ENCODE data around the gene RADIL. TPM values are rescaled to one million over a fixed set of nuclear protein-coding genes. Genes with fewer than 3 reads are reported as not detected.

RADIL gene
- total RNA-seq, 1 experiment from 2014 or later, result not detected

GRCh38 chr7:4762121-4763055 lies 121.1 kb downstream of the RADIL start:
- no peak for TF ChIP-seq CTCF (IDR thresholded peaks at IDR 0.05; ENCODE audit: unreplicated experiment)
- no TSS peak for BruUV-seq (replicated peaks)
- Mint-ChIP-seq H3K4me3 (ENCODE audit: unreplicated experiment) (no peak overlapping the region), H3K36me3 (ENCODE audit: insufficient read depth, unreplicated experiment) (peaks cover 85% of the 10 kb centered on the region), H3K4me1 (ENCODE audit: insufficient read depth, unreplicated experiment) (no peaks in the 10 kb centered on the region), H3K9me3 (ENCODE audit: unreplicated experiment) (no peaks in the 10 kb centered on the region), H3K27me3 (ENCODE audit: insufficient read depth, unreplicated experiment) (no peaks in the 10 kb centered on the region), H3K27ac (ENCODE audit: low read depth, unreplicated experiment) (no peak overlapping the region)
- intact Hi-C loops (cut with micrococcal nuclease), result no loop called here
- no peak for DNase-seq (ENCODE audit: unreplicated experiment)
- ChIA-PET POLR2A (no interaction called here), CTCF (interaction anchor here (1.0 kb wide), 1 partner anchor 131 kb away, joined by 3 read pairs; no protein-coding TSS in a partner anchor)

- POLR2A ChIA-PET, result no interaction called here
Measured at GRCh38 chr7:4760952-4761351, 122.6 kb downstream of the RADIL start.

GRCh38 chr7:4759211-4759610 lies 124.3 kb downstream of the RADIL start:
- Mint-ChIP-seq H3K4me3 (ENCODE audit: unreplicated experiment) (no peak overlapping the region), H3K9me3 (ENCODE audit: unreplicated experiment) (no peaks in the 10 kb centered on the region), H3K36me3 (ENCODE audit: insufficient read depth, unreplicated experiment) (peaks cover 94% of the 10 kb centered on the region), H3K27ac (ENCODE audit: low read depth, unreplicated experiment) (no peak overlapping the region), H3K4me1 (ENCODE audit: insufficient read depth, unreplicated experiment) (no peaks in the 10 kb centered on the region), H3K27me3 (ENCODE audit: insufficient read depth, unreplicated experiment) (no peaks in the 10 kb centered on the region)
- BruUV-seq (replicated peaks), result no TSS peak
- CTCF ChIA-PET, result no interaction called here
- POLR2A ChIA-PET, result interaction anchor here (2.3 kb wide), 1 partner anchor 14 kb away, joined by 9 read pairs; no protein-coding TSS in a partner anchor
- intact Hi-C loops (cut with micrococcal nuclease), result no loop called here
- no peak for TF ChIP-seq CTCF (IDR thresholded peaks at IDR 0.05; ENCODE audit: unreplicated experiment)
- no peak for DNase-seq (ENCODE audit: unreplicated experiment)

More at GRCh38 chr7:4760952-4761351, 122.6 kb downstream of the RADIL start:
- CTCF ChIA-PET, result interaction anchor here (1.0 kb wide), 1 partner anchor 130 kb away, joined by 3 read pairs; no protein-coding TSS in a partner anchor
- H3K9me3 Mint-ChIP-seq (ENCODE audit: unreplicated experiment), result no peaks in the 10 kb centered on the region
- TF ChIP-seq CTCF (IDR thresholded peaks at IDR 0.05; ENCODE audit: unreplicated experiment), result no peak
- H3K27ac Mint-ChIP-seq (ENCODE audit: low read depth, unreplicated experiment), result no peak overlapping the region
- H3K27me3 Mint-ChIP-seq (ENCODE audit: insufficient read depth, unreplicated experiment), result no peaks in the 10 kb centered on the region
- intact Hi-C loops (cut with micrococcal nuclease), result no loop called here
- no TSS peak for BruUV-seq (replicated peaks)
- H3K4me3 Mint-ChIP-seq (ENCODE audit: unreplicated experiment), result no peak overlapping the region
- no peak for DNase-seq (ENCODE audit: unreplicated experiment)
- no peaks in the 10 kb centered on the region for H3K4me1 Mint-ChIP-seq (ENCODE audit: insufficient read depth, unreplicated experiment)
- peaks cover 85% of the 10 kb centered on the region for H3K36me3 Mint-ChIP-seq (ENCODE audit: insufficient read depth, unreplicated experiment)

- TF ChIP-seq CTCF (IDR thresholded peaks at IDR 0.05; ENCODE audit: unreplicated experiment), result no peak
- BruUV-seq (replicated peaks), result no TSS peak
- Mint-ChIP-seq H3K4me3 (ENCODE audit: unreplicated experiment) (no peak overlapping the region), H3K4me1 (ENCODE audit: insufficient read depth, unreplicated experiment) (no peaks in the 10 kb centered on the region), H3K27me3 (ENCODE audit: insufficient read depth, unreplicated experiment) (no peaks in the 10 kb centered on the region), H3K27ac (ENCODE audit: low read depth, unreplicated experiment) (no peak overlapping the region), H3K9me3 (ENCODE audit: unreplicated experiment) (no peaks in the 10 kb centered on the region), H3K36me3 (ENCODE audit: insufficient read depth, unreplicated experiment) (peaks cover 97% of the 10 kb centered on the region)
- ChIA-PET POLR2A (interaction anchor here (2.3 kb wide), 1 partner anchor 13 kb away, joined by 9 read pairs; no protein-coding TSS in a partner anchor), CTCF (interaction anchor here (0.6 kb wide), 1 partner anchor 10 kb away, joined by 4 read pairs; no protein-coding TSS in a partner anchor)
- intact Hi-C loops (cut with micrococcal nuclease), result no loop called here
- DNase-seq (ENCODE audit: unreplicated experiment), result no peak
Measured at GRCh38 chr7:4758791-4759190, 124.7 kb downstream of the RADIL start.

Measured in MCF 10A (cell line).